PC-3 (cell line): ENCODE data around the gene SERGEF.

Source experiments
- EZH2 ChIP-seq: fragments of 300-600 bp; sonication (generic); IDR thresholded peaks from one replicate; pipeline ENCODE4 v1.6.1; 2017; ENCODE audit warnings: antibody characterized with exemption, mild to moderate bottlenecking, low read length; ENCODE audit not compliant: unreplicated experiment
- TF ChIP-seq, protein P1 (sequence below): fragments of 300-600 bp; sonication (generic); conservative IDR thresholded peaks from 2 replicates; pipeline ENCODE4 v1.5.1; 2017; ENCODE audit warnings: antibody characterized with exemption, low read depth, mild to moderate bottlenecking, low read length

DNA sequence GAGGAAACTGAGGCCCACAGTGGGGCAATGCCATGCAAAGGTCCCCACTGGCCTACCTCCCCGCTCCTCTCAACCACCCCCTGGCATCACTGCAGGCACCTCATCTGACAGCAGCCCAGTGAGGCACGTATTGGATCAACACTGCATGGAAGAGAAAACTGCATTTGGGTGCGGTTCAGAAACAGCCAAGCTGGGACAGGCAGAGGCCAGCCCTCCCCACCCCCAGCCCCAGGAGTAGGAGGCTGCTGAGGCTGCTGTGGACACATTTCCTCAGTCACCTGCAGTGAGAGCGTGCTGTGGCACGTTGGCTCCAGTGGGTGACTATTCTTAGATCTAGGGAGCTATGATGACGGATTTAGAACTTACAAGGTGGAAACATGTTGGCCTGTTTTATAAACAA is 214.6 kb downstream of the SERGEF start:
- no peak for TF ChIP-seq EZH2
- TF ChIP-seq, protein P1, sequence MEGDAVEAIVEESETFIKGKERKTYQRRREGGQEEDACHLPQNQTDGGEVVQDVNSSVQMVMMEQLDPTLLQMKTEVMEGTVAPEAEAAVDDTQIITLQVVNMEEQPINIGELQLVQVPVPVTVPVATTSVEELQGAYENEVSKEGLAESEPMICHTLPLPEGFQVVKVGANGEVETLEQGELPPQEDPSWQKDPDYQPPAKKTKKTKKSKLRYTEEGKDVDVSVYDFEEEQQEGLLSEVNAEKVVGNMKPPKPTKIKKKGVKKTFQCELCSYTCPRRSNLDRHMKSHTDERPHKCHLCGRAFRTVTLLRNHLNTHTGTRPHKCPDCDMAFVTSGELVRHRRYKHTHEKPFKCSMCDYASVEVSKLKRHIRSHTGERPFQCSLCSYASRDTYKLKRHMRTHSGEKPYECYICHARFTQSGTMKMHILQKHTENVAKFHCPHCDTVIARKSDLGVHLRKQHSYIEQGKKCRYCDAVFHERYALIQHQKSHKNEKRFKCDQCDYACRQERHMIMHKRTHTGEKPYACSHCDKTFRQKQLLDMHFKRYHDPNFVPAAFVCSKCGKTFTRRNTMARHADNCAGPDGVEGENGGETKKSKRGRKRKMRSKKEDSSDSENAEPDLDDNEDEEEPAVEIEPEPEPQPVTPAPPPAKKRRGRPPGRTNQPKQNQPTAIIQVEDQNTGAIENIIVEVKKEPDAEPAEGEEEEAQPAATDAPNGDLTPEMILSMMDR, result no peak
